PC-9 (cell line): ENCODE data around the gene SAT1.

Experiments used
- EZH2 ChIP-seq: fragments of 200-600 bp; sonication (generic); IDR thresholded peaks from 2 replicates; pipeline ENCODE4 v1.8.0; 2017; ENCODE audit warnings: antibody characterized with exemption, low read depth
- TF ChIP-seq, protein P1 (sequence below): fragments of 200-600 bp; sonication (generic); conservative IDR thresholded peaks from 2 replicates; pipeline ENCODE4 v1.6.1; 2017; ENCODE audit warnings: mixed run types, antibody characterized with exemption, mild to moderate bottlenecking, moderate library complexity

DNA sequence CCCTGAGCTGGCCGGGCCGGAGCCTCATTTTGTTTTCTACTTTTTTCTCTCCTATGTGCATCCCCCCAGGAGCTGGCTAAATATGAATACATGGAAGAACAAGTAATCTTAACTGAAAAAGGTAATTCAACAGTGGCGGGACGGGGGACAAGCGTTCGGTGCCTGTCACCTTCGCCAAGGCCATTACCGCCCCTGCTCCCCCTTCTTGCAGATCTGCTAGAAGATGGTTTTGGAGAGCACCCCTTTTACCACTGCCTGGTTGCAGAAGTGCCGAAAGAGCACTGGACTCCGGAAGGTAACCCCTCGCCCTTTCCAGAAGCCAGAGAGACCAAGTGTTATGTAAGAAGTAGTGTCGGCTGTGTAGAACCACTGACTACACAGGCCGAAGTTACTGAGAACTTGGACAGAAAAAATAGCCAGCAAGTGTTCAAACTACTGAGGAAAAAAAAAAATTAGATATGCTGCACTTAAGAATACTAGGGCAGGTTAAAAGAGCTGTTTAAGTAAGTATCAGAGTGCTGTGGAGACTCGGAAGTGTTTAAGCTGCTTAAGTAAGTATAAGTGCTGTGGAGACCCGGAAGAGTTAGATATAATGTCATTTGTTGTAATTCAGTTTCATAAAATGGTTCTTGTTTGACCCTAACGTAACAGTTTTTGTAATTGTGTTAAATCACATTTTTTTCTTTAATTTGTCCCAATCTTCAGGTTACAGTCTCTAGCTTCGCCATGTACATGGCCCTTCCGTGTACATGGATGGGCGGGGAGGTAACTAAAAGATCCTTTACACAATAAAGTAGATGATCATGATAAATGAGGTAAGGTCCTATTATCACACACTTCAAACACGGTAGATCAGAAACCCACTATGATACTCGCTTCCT lies 856 bp downstream of the SAT1 start:
- TF ChIP-seq, protein P1, sequence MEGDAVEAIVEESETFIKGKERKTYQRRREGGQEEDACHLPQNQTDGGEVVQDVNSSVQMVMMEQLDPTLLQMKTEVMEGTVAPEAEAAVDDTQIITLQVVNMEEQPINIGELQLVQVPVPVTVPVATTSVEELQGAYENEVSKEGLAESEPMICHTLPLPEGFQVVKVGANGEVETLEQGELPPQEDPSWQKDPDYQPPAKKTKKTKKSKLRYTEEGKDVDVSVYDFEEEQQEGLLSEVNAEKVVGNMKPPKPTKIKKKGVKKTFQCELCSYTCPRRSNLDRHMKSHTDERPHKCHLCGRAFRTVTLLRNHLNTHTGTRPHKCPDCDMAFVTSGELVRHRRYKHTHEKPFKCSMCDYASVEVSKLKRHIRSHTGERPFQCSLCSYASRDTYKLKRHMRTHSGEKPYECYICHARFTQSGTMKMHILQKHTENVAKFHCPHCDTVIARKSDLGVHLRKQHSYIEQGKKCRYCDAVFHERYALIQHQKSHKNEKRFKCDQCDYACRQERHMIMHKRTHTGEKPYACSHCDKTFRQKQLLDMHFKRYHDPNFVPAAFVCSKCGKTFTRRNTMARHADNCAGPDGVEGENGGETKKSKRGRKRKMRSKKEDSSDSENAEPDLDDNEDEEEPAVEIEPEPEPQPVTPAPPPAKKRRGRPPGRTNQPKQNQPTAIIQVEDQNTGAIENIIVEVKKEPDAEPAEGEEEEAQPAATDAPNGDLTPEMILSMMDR = no peak
- no peak for TF ChIP-seq EZH2
